ENCODE measurements around the gene ANXA7.
A peak's percentile ranks its signal among the peaks of the same experiment; 100 is the strongest.

ANXA7 gene

GRCh38 chr10:73426318-73426717 lies 12.5 kb upstream of the ANXA7 start:
- TF ChIP-seq CTCF (IDR thresholded peaks at IDR 0.05; ENCODE audit: insufficient read depth, low read depth, low read length, missing control alignments): no peak
- no peak for DNase-seq (ENCODE audit: low read depth)
- H3K4me3 ChIP-seq (ENCODE audit: low read length): no peak overlapping the region

GRCh38 chr10:73424478-73424877 lies 10.6 kb upstream of the ANXA7 start:
- no peak overlapping the region for H3K4me3 ChIP-seq (ENCODE audit: low read length)
- DNase-seq (ENCODE audit: low read depth): peak; percentile 75
- no peak for TF ChIP-seq CTCF (IDR thresholded peaks at IDR 0.05; ENCODE audit: insufficient read depth, low read depth, low read length, missing control alignments)

- H3K4me3 ChIP-seq (ENCODE audit: low read length): no peak overlapping the region
- no peak for TF ChIP-seq CTCF (IDR thresholded peaks at IDR 0.05; ENCODE audit: insufficient read depth, low read depth, low read length, missing control alignments)
- no peak for DNase-seq (ENCODE audit: low read depth)
Observed at GRCh38 chr10:73423309-73423708, 9.5 kb upstream of the ANXA7 start.

- no peak for TF ChIP-seq CTCF (IDR thresholded peaks at IDR 0.05; ENCODE audit: insufficient read depth, low read depth, low read length, missing control alignments)
- DNase-seq (ENCODE audit: low read depth): no peak
- no peak overlapping the region for H3K4me3 ChIP-seq (ENCODE audit: low read length)
Observed at GRCh38 chr10:73416571-73416970, 2.7 kb upstream of the ANXA7 start.

GRCh38 chr10:73414230-73414945 lies 530 bp upstream of the ANXA7 start:
- no peak for TF ChIP-seq CTCF (IDR thresholded peaks at IDR 0.05; ENCODE audit: insufficient read depth, low read depth, low read length, missing control alignments)
- H3K4me3 ChIP-seq (ENCODE audit: low read length): peak overlapping the region; percentile 86
- peak; percentile 84 for DNase-seq (ENCODE audit: low read depth)

- DNase-seq (ENCODE audit: low read depth): peak; percentile 41
- H3K4me3 ChIP-seq (ENCODE audit: low read length): peak overlapping the region; percentile 86
- no peak for TF ChIP-seq CTCF (IDR thresholded peaks at IDR 0.05; ENCODE audit: insufficient read depth, low read depth, low read length, missing control alignments)
Observed at GRCh38 chr10:73413108-73413527, 740 bp downstream of the ANXA7 start.

GRCh38 chr10:73410897-73411296 lies 3.0 kb downstream of the ANXA7 start:
- no peak overlapping the region for H3K4me3 ChIP-seq (ENCODE audit: low read length)
- TF ChIP-seq CTCF (IDR thresholded peaks at IDR 0.05; ENCODE audit: insufficient read depth, low read depth, low read length, missing control alignments): no peak
- no peak for DNase-seq (ENCODE audit: low read depth)

Measured in epithelial cell of esophagus (primary cell).